K562 (cell line): ENCODE data around the gene SORCS2. TPM values are rescaled to one million over a fixed set of nuclear protein-coding genes. Genes with fewer than 3 reads are reported as not detected.

Experiments used
- ATAC-seq: fragments of 200-7000 bp; cut with Tn5 transposase; 3 replicates; pipeline ENCODE4 v1.9.1; 2020; ENCODE audit warnings: moderate library complexity
- BruUV-seq: library from RNA; stranded (reverse); fragments of 400-500 nt; replicated peaks from 2 replicates; lab custom pipeline; 2021; lab: Mats Ljungman, UMichigan
- CTCF ChIA-PET: fragments of 300-600 bp; formaldehyde crosslinking; extraction: SDS; loops from one replicate; lab custom pipeline; 2021; ENCODE audit warnings: low intra/inter-chr PET ratio; lab: Yijun Ruan, JAX
- POLR2A ChIA-PET: fragments of 300-600, 350-650 bp; sonication (Branson Sonifier 250); formaldehyde crosslinking; extraction: SDS; loops from one replicate; lab custom pipeline; 2021; ENCODE audit warnings: antibody characterized with exemption, inconsistent platforms; lab: Yijun Ruan, JAX
- DNase-seq, 4 experiments: peaks; one replicate each; pipeline versions ENCODE4 v3.0.0 to v3.0.0-alpha.2; 2011 to 2018; ENCODE audit warnings: low spot score in 3 of 4, mixed read lengths in 3 of 4; ENCODE audit errors: extremely low read depth in 1 of 4
- FAIRE-seq: peaks from 2 replicates; lab custom pipeline; 2011; peaks lifted over from hg19 to GRCh38; lab: Jason Lieb, UNC
- H2AFZ ChIP-seq: 2 replicates; pipeline ENCODE4 v1.6.0; 2011; ENCODE audit warnings: low read depth, low read length, control low read depth, inconsistent platforms
- H3K27ac ChIP-seq: fragments of 200-600 bp; 3 replicates; pipeline ENCODE4 v1.8.0; 2011; ENCODE audit warnings: low read depth, mild to moderate bottlenecking, control low read depth, inconsistent platforms, low read length, moderate library complexity, mixed read lengths; ENCODE audit errors: extremely low read depth
- H3K27me3 ChIP-seq, 2 experiments: fragments of 300-600 bp in 1 of 2; 2 replicates in 1 of 2; 3 replicates in 1 of 2; pipeline versions ENCODE4 v1.6.0 to v1.8.0; 2011; ENCODE audit warnings: inconsistent platforms in 2 of 2, low read length in 2 of 2, mild to moderate bottlenecking in 1 of 2, mixed read lengths in 1 of 2, moderate library complexity in 1 of 2; ENCODE audit not compliant: control insufficient read depth in 2 of 2, insufficient read depth in 2 of 2
- H3K36me3 ChIP-seq: fragments of 300-600 bp; 3 replicates; pipeline ENCODE4 v1.8.0; 2011; ENCODE audit warnings: mild to moderate bottlenecking, low read length, inconsistent platforms; ENCODE audit not compliant: control insufficient read depth, insufficient read depth
- H3K4me1 ChIP-seq, 2 experiments: fragments of 200-600 bp in 1 of 2; replicated peaks in 1 of 2; 2 replicates in 1 of 2; 3 replicates in 1 of 2; pipeline versions ENCODE4 v1.5.1 to v1.8.0; 2011; ENCODE audit warnings: inconsistent platforms in 2 of 2, low read length in 2 of 2, mild to moderate bottlenecking in 1 of 2, mixed read lengths in 1 of 2, moderate library complexity in 1 of 2; ENCODE audit not compliant: control insufficient read depth in 2 of 2, insufficient read depth in 2 of 2
- H3K4me2 ChIP-seq: 2 replicates; pipeline ENCODE4 v1.6.1; 2011; ENCODE audit warnings: low read length, control low read depth, inconsistent platforms, mixed read lengths; ENCODE audit not compliant: insufficient read depth
- H3K4me3 ChIP-seq: fragments of 200-600 bp; sonication (generic), shearing (Covaris generic); 2 replicates; pipeline ENCODE4 v1.5.1; 2016; ENCODE audit warnings: control low read depth, inconsistent platforms
- H3K79me2 ChIP-seq: fragments of 200-600 bp; 3 replicates; pipeline ENCODE4 v1.8.0; 2011; ENCODE audit warnings: low read length, inconsistent platforms; ENCODE audit not compliant: control insufficient read depth, insufficient read depth
- H3K9ac ChIP-seq, 2 experiments: 2 replicates each; pipeline versions ENCODE4 v1.6.0 to v1.6.1; 2011; ENCODE audit warnings: low read depth in 2 of 2, low read length in 2 of 2, control low read depth in 1 of 2, inconsistent platforms in 1 of 2, mild to moderate bottlenecking in 1 of 2, mixed read lengths in 1 of 2; ENCODE audit not compliant: insufficient read depth in 1 of 2
- H3K9me1 ChIP-seq: one replicate; pipeline ENCODE4 v1.6.0; 2011; ENCODE audit warnings: inconsistent platforms, mild to moderate bottlenecking, low read length, moderate library complexity; ENCODE audit not compliant: control insufficient read depth, insufficient read depth
- H3K9me3 ChIP-seq: replicated peaks from 2 replicates; pipeline ENCODE4 v1.5.1; 2011; ENCODE audit warnings: low read depth, low read length, inconsistent platforms; ENCODE audit not compliant: control insufficient read depth, insufficient read depth
- H4K20me1 ChIP-seq: replicated peaks from 2 replicates; pipeline ENCODE4 v1.6.1; 2011; ENCODE audit warnings: low read length, inconsistent platforms, mixed read lengths; ENCODE audit not compliant: control insufficient read depth, insufficient read depth
- BRF1 ChIP-seq: IDR thresholded peaks from 3 replicates; pipeline ENCODE4 v1.6.1; 2011; ENCODE audit warnings: borderline replicate concordance, mild to moderate bottlenecking; ENCODE audit not compliant: insufficient read length; ENCODE audit errors: extremely low read depth
- TCF3 ChIP-seq: sonication (generic); formaldehyde crosslinking; IDR thresholded peaks from 2 replicates; pipeline ENCODE4 v1.4.0; 2020; ENCODE audit warnings: mild to moderate bottlenecking, missing genetic modification reagents
- UBTF ChIP-seq, 2 experiments: IDR thresholded peaks; 2 replicates each; pipeline ENCODE4 v1.6.1; 2012; ENCODE audit warnings: improper control_type of control experiment in 2 of 2, low read depth in 2 of 2, low read length in 2 of 2, borderline replicate concordance in 1 of 2
- WGBS: fragments of 100-300 bp; shearing (Covaris generic); methylation state at CpG from one replicate; pipeline ENCODE4 v1.1.6; 2016; ENCODE audit warnings: low coverage, mixed read lengths; ENCODE audit not compliant: insufficient coverage; ENCODE audit errors: missing lambda C conversion rate; 5-methylcytosine and 5-hydroxymethylcytosine counted together
- in situ Hi-C: fragments of 300-500 bp; cut with MboI; formaldehyde crosslinking; loops from 4 replicates; pipeline ENCODE4 v1.15.0; 2018; ENCODE audit warnings: inconsistent platforms, mixed read lengths
- intact Hi-C: fragments of 100-400 bp; cut with micrococcal nuclease; formaldehyde crosslinking; loops from 2 replicates; pipeline ENCODE4 v1.14.2; 2022
- polyA plus RNA-seq, 8 experiments: library from polyadenylated mRNA; depleted of rRNA in 4 of 8; stranded (reverse) in 5 of 8; unstranded in 3 of 8; fragments of >200 nt; fragmentation: Nextera tagmentation in 2 of 8; fragmentation: Illumina TruSeq in 1 of 8; extraction: Ambion mirVana in 2 of 8; extraction: Trizol in 1 of 8; gene quantifications; 2 replicates each; pipeline versions ENCODE4 v1.2.1 to v1.2.3, GENCODE V29; 2011 to 2014; ENCODE audit warnings: inconsistent platforms in 1 of 8, missing spikeins in 1 of 8
- total RNA-seq, 7 experiments: library from RNA; depleted of rRNA in 6 of 7; stranded (reverse); fragments of >200 nt in 6 of 7; fragmentation: Illumina TruSeq in 2 of 7; extraction: Trizol in 2 of 7; gene quantifications; 2 replicates each; pipeline versions ENCODE4 v1.2.1 to v1.2.3, GENCODE V29; 2011 to 2021; ENCODE audit warnings: low replicate concordance in 1 of 7
- TF ChIP-seq, protein P1 (sequence below): fragments of 450-650 bp; IDR thresholded peaks from 2 replicates; pipeline ENCODE4 v1.6.1; 2018; ENCODE audit warnings: mild to moderate bottlenecking, low read depth; ENCODE audit not compliant: partially characterized antibody

The SORCS2 gene
- total and polyA plus RNA-seq, 9 of the 15 experiments (the other 6 are each of a cell fraction or from before 2014, with no cell fraction given) = not detected

DNA sequence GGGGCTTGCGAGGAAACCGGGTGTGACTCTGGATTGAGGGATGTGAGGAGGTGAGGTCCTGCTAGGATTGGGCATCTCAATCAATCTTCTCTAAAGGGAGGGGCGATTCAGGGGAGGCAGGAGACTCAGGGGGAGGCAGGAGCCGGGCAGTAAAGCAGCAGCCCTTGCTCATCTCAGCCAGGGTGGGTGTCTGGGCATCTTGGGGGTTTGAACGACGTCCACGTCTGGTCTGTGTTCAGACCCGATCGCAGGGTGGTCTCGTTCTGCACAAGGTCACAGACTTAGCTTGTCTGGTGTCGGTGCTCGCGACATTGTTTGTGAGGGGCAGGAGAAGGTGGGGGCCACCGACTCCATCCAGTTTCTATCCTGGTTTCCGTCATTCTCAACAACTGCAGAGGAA lies 473.7 kb downstream of the SORCS2 start (continued):
- TF ChIP-seq, protein P1, sequence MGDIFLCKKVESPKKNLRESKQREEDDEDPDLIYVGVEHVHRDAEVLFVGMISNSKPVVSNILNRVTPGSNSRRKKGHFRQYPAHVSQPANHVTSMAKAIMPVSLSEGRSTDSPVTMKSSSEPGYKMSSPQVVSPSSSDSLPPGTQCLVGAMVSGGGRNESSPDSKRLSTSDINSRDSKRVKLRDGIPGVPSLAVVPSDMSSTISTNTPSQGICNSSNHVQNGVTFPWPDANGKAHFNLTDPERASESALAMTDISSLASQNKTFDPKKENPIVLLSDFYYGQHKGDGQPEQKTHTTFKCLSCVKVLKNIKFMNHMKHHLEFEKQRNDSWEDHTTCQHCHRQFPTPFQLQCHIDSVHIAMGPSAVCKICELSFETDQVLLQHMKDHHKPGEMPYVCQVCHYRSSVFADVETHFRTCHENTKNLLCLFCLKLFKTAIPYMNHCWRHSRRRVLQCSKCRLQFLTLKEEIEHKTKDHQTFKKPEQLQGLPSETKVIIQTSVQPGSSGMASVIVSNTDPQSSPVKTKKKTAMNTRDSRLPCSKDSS = no peak
- TF ChIP-seq TCF3 (CRISPR knock-in tag) = no peak
- TF ChIP-seq, all 486 proteins: peak for 0

GRCh38 chr4:7666744-7667143 lies 474.4 kb downstream of the SORCS2 start:
- WGBS = 0% methylated on average over 6 of the region's 6 CpGs
- FAIRE-seq (no peak), DNase-seq (no peak), ATAC-seq (no peak)
- Histone ChIP-seq H3K9me1 (no peaks in the 10 kb centered on the region), H3K27me3 (peaks cover 0 to 20% of the 10 kb centered on the region in 2 experiments; a peak in 3 of 5 replicates), H3K36me3 (no peaks in the 10 kb centered on the region), H3K79me2 (no peaks in the 10 kb centered on the region), H2AFZ (no peak overlapping the region), H3K4me2 (no peak overlapping the region), H3K9me3 (no peaks in the 10 kb centered on the region), H3K9ac (no peak overlapping the region), H3K27ac (no peak overlapping the region), H3K4me3 (no peak overlapping the region), H4K20me1 (no peaks in the 10 kb centered on the region; the same call in none of the 2 replicates), H3K4me1 (no peaks in the 10 kb centered on the region)
- POLR2A ChIA-PET = no interaction called here
- intact Hi-C loops (no loop called here), in situ Hi-C loops (no loop called here)
- TF ChIP-seq BRF1 (no peak), UBTF (IDR thresholded peaks at IDR 0.05; ENCODE audit: borderline replicate concordance in 1 of 2, low read depth in 2 of 2, low read length in 2 of 2) (no peak)
- CTCF ChIA-PET = no interaction called here
- BruUV-seq = no TSS peak
